Stimulated activated CD8-positive, alpha-beta memory T cell treated with anti-CD3 and anti-CD28 coated beads, Interleukin-15, amount 100 ng/mL, for 24 hours (primary cell): Measurements from ENCODE around the gene ARAF.

Experiments
- DNase-seq: peaks from one replicate; pipeline ENCODE4 v3.0.0-alpha.2; 2020; ENCODE audit warnings: low read depth

Gene ARAF

DNA sequence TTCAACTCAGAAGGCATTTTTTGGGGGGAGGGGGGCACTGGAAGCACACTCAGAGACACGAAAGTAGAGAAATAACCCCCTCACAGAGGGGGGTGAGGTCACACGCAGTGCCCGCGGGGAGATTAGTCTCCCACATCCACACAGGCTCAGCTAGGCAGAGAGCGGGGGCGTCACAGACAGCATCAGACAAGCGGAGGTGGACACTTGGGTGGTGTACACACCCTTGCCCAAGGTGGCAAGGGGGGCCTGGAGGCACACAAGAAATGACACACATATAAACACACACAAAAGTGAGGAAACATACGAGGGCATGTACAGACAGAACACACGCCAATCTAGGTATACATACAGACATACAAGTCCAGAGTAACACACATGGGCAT is 59.3 kb downstream of the ARAF start:
- no peak for DNase-seq
